Activated CD8-positive, alpha-beta T cell treated with anti-CD3 and anti-CD28 coated beads for 36 hours (primary cell): ENCODE data around the gene TEX51. TPM values are rescaled to one million over a fixed set of nuclear protein-coding genes. Genes with fewer than 3 reads are reported as not detected.

Source experiments
- ATAC-seq: fragments of 200-7000 bp; cut with Tn5 transposase; one replicate; pipeline ENCODE4 v1.10.0; 2021; ENCODE audit warnings: mild to moderate bottlenecking, moderate library complexity
- CTCF ChIA-PET: fragments of 350-600 bp; sonication (Branson Sonifier 250); formaldehyde crosslinking; loops from one replicate; lab custom pipeline; 2021; ENCODE audit warnings: antibody characterized with exemption; lab: Charles Lee
- POLR2A ChIA-PET: fragments of 350-600 bp; sonication (Branson Sonifier 250); formaldehyde crosslinking; loops from one replicate; lab custom pipeline; 2021; ENCODE audit warnings: antibody characterized with exemption; lab: Charles Lee
- DNase-seq: peaks from one replicate; pipeline ENCODE4 v3.0.0-alpha.2; 2020
- H3K27ac Mint-ChIP-seq: one replicate; pipeline ENCODE4 v1.8.0; 2021; ENCODE audit warnings: mild to moderate bottlenecking, mixed read lengths
- H3K27me3 Mint-ChIP-seq: one replicate; pipeline ENCODE4 v1.8.0; 2021; ENCODE audit warnings: mixed read lengths
- H3K36me3 Mint-ChIP-seq: one replicate; pipeline ENCODE4 v1.8.0; 2021; ENCODE audit warnings: low read depth, mixed read lengths
- H3K4me1 Mint-ChIP-seq: one replicate; pipeline ENCODE4 v1.8.0; 2021; ENCODE audit warnings: low read depth, mixed read lengths
- H3K4me3 Mint-ChIP-seq: one replicate; pipeline ENCODE4 v1.8.0; 2021; ENCODE audit warnings: mild to moderate bottlenecking, moderate library complexity, mixed read lengths
- H3K9me3 Mint-ChIP-seq: one replicate; pipeline ENCODE4 v1.8.0; 2021; ENCODE audit warnings: mixed read lengths
- intact Hi-C: fragments of 100-400 bp; cut with micrococcal nuclease; formaldehyde crosslinking; loops from one replicate; pipeline ENCODE4 v1.10.0; 2022
- total RNA-seq, 2 experiments: library from RNA; stranded (reverse); gene quantifications; one replicate each; pipeline ENCODE4 v1.2.3, GENCODE V29; 2021
- TF ChIP-seq, protein P1 (sequence below): fragments of 200-600 bp; IDR thresholded peaks from one replicate; pipeline ENCODE4 v1.8.0; 2022; ENCODE audit warnings: antibody characterized with exemption, mild to moderate bottlenecking

Gene TEX51
- total RNA-seq, 2 experiments from 2014 or later, result not detected

DNA sequence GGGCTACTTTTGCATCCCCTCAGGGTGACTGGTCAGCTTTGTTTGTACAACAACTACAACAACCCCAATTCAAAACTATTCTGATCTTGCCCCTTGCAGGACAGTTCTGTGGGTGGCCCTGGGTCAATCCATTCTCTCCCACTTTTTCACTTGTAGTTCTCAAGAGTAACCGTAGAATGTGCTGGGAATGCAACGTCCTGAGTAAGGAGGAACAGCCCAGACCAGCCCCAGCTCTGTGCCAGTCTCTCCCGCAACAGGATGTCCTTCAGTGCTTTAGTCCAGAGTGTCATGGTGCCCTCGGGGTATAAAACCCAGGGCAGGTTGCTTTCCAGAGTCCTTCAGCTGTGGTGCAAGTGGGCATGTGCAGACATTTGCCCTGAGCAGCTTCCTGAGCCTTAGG lies 22.1 kb upstream of the TEX51 start:
- intact Hi-C loops, result no loop called here
- no peak for DNase-seq
- POLR2A ChIA-PET, result no interaction called here
- H3K4me3 Mint-ChIP-seq, result no peak overlapping the region
- no peak for ATAC-seq
- TF ChIP-seq, protein P1, sequence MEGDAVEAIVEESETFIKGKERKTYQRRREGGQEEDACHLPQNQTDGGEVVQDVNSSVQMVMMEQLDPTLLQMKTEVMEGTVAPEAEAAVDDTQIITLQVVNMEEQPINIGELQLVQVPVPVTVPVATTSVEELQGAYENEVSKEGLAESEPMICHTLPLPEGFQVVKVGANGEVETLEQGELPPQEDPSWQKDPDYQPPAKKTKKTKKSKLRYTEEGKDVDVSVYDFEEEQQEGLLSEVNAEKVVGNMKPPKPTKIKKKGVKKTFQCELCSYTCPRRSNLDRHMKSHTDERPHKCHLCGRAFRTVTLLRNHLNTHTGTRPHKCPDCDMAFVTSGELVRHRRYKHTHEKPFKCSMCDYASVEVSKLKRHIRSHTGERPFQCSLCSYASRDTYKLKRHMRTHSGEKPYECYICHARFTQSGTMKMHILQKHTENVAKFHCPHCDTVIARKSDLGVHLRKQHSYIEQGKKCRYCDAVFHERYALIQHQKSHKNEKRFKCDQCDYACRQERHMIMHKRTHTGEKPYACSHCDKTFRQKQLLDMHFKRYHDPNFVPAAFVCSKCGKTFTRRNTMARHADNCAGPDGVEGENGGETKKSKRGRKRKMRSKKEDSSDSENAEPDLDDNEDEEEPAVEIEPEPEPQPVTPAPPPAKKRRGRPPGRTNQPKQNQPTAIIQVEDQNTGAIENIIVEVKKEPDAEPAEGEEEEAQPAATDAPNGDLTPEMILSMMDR, result no peak
- H3K27me3 Mint-ChIP-seq, result no peaks in the 10 kb centered on the region
- no peaks in the 10 kb centered on the region for H3K4me1 Mint-ChIP-seq
- H3K36me3 Mint-ChIP-seq, result no peaks in the 10 kb centered on the region
- CTCF ChIA-PET, result interaction anchor here (1.5 kb wide), 1 partner anchor 10 kb away, joined by 3 read pairs; no protein-coding TSS in a partner anchor
- no peak overlapping the region for H3K27ac Mint-ChIP-seq
- H3K9me3 Mint-ChIP-seq, result peaks cover 18% of the 10 kb centered on the region

DNA sequence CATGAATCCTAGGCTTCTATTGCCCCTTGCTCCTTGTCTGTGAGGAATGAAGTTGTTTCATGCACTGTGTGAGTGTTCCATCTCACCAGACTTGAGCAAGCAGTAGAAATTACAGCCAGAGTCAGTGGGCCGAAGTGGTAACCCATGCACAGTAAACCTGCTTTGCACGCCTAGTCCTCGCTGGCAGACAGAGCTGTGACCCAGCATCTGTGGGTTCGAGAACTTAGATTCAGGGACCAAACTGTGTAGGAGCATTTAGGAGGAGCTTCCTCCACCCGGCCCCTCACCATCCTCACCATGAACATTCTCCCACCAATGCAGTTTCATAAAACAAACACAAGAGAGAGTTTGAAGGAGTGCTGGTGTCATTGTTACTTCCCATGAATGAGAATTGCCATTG lies 21.6 kb upstream of the TEX51 start:
- no peak for ATAC-seq
- ChIA-PET CTCF (interaction anchor here (1.5 kb wide), 1 partner anchor 10 kb away, joined by 3 read pairs; no protein-coding TSS in a partner anchor), POLR2A (no interaction called here)
- H3K9me3 Mint-ChIP-seq, result peaks cover 18% of the 10 kb centered on the region
- H3K4me3 Mint-ChIP-seq, result no peak overlapping the region
- intact Hi-C loops, result no loop called here
- H3K4me1 Mint-ChIP-seq, result no peaks in the 10 kb centered on the region
- H3K27me3 Mint-ChIP-seq, result no peaks in the 10 kb centered on the region
- H3K36me3 Mint-ChIP-seq, result no peaks in the 10 kb centered on the region
- no peak overlapping the region for H3K27ac Mint-ChIP-seq
- DNase-seq, result no peak
- TF ChIP-seq, protein P1, result no peak

DNA sequence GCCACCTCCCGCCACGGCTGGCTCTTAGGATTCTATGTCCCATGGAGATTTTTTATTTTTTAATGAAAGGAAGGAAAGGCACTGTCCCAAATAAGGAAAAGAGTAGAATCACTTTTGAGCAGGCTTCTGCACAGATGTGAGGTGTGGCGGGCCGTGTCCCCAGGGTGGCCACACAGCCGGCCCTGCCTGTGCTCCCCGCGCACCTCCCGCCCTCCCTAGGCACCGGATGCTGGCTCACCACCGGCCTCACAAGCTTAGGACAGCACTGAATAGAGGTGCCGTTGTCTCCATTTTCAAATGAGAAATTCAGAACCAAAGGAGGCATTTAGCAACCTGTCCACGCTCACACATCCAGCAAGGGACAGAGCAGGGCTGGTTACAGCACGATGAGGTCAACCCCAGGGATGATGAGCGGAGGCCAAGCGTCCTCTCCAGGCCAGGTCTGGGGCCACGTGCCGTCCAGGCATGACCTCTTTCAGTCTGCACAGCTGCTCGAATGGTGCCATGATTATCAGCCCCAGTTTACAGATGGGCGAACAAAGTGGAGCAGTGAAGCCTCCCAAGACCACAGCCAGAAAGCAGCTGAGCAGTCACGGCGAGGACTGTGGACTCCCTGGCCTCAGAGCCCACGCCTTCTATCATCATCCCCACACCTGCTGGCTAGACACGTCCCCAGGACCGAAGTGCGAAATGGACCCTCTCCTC lies 20.7 kb upstream of the TEX51 start:
- Mint-ChIP-seq H3K27ac (no peak overlapping the region), H3K9me3 (peaks cover 18% of the 10 kb centered on the region), H3K36me3 (no peaks in the 10 kb centered on the region), H3K4me1 (no peaks in the 10 kb centered on the region), H3K4me3 (no peak overlapping the region), H3K27me3 (no peaks in the 10 kb centered on the region)
- intact Hi-C loops, result no loop called here
- CTCF ChIA-PET, result interaction anchor here (1.5 kb wide), 1 partner anchor 9 kb away, joined by 3 read pairs; no protein-coding TSS in a partner anchor
- TF ChIP-seq, protein P1, result no peak
- DNase-seq, result no peak
- no peak for ATAC-seq
- POLR2A ChIA-PET, result no interaction called here

DNA sequence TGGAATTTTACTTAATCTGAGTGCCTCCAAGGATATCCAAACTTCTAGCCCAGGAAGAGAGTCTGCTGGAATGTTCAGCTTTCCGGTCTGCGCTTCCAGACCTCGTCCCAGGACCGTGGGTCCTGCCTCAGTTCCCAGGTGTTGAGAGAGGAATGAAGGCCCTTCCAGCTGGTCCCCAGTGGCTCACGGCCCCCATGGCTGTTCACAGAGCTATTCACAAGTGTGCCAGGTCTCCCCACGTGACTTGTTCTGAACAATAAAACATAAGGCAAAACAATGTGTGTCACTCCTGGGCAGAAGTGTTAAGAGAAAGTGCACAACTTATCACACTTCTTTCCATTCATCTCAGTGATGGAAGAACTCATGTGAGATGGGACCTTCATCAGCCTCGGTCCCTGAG lies 20.1 kb upstream of the TEX51 start:
- POLR2A ChIA-PET, result no interaction called here
- no peaks in the 10 kb centered on the region for H3K27me3 Mint-ChIP-seq
- CTCF ChIA-PET, result no interaction called here
- H3K36me3 Mint-ChIP-seq, result no peaks in the 10 kb centered on the region
- no peak overlapping the region for H3K27ac Mint-ChIP-seq
- H3K4me3 Mint-ChIP-seq, result no peak overlapping the region
- TF ChIP-seq, protein P1, result no peak
- H3K4me1 Mint-ChIP-seq, result no peaks in the 10 kb centered on the region
- intact Hi-C loops, result no loop called here
- no peak for DNase-seq
- ATAC-seq, result no peak
- peaks cover 16% of the 10 kb centered on the region for H3K9me3 Mint-ChIP-seq
